ENCODE measurements around the gene PTPRU. TPM values are rescaled to one million over a fixed set of nuclear protein-coding genes. Genes with fewer than 3 reads are reported as not detected.
"Not testable (repeated sequence)": the region's sequence is repeated elsewhere in the genome, so short reads cannot be mapped to it uniquely, and the experiment has no call there.

Gene PTPRU
- total and polyA plus RNA-seq, 4 donors: 1.6 to 15.1 (median 6.0) TPM

- no peak for TF ChIP-seq REST (IDR thresholded peaks at IDR 0.05)
- no peak for TF ChIP-seq FOXA1 (IDR thresholded peaks at IDR 0.05)
- TF ChIP-seq SP1 (IDR thresholded peaks at IDR 0.05): no peak
Measured at GRCh38 chr1:29233693-29234092, 2.6 kb upstream of the PTPRU start (continued).

- Histone ChIP-seq H3K27ac (ENCODE audit: low read depth in 1 of 2, low read length in 2 of 2) (no peak overlapping the region), H3K9ac (ENCODE audit: low read depth in 1 of 2, low read length in 2 of 2) (no peak overlapping the region), H3K36me3 (ENCODE audit: control insufficient read depth in 4 of 4, insufficient read depth in 3 of 4, low read depth in 1 of 4, low read length in 3 of 4) (no peaks in the 10 kb centered on the region), H3K9me3 (ENCODE audit: control insufficient read depth in 4 of 4, low read length in 3 of 4) (no peaks in the 10 kb centered on the region), H3K27me3 (ENCODE audit: control insufficient read depth in 4 of 4, insufficient read depth in 4 of 4, low read length in 3 of 4) (no peaks in the 10 kb centered on the region), H3K4me1 (ENCODE audit: control insufficient read depth in 4 of 4, insufficient read depth in 4 of 4, low read length in 3 of 4) (peaks cover 6 to 41% (median 30%) of the 10 kb centered on the region in 4 donors), H3K4me3 (ENCODE audit: low read depth in 1 of 3, low read length in 3 of 3) (no peak overlapping the region)
- TF ChIP-seq FOXA2 (IDR thresholded peaks at IDR 0.05) (no peak), MAX (IDR thresholded peaks at IDR 0.05) (no peak), EGR1 (IDR thresholded peaks at IDR 0.05; ENCODE audit: low read depth in 2 of 2) (no peak), GABPA (IDR thresholded peaks at IDR 0.05 in 1 of 2, conservative IDR thresholded peaks at IDR 0.05 in 1 of 2) (no peak), JUND (IDR thresholded peaks at IDR 0.05) (no peak), ZBTB33 (IDR thresholded peaks at IDR 0.05) (no peak), FOXA1 (IDR thresholded peaks at IDR 0.05) (no peak), NR2F2 (IDR thresholded peaks at IDR 0.05) (no peak), ATF3 (IDR thresholded peaks at IDR 0.05) (no peak), YY1 (IDR thresholded peaks at IDR 0.05) (no peak), RXRA (IDR thresholded peaks at IDR 0.05) (no peak), HNF4G (IDR thresholded peaks at IDR 0.05) (no peak), HNF4A (conservative IDR thresholded peaks at IDR 0.05) (no peak), RAD21 (IDR thresholded peaks at IDR 0.05) (no peak)
- WGBS: 85% methylated on average over 1 of the region's 1 CpG
- no peak for DNase-seq (ENCODE audit: low spot score)
Measured at GRCh38 chr1:29234471-29234870, 1.9 kb upstream of the PTPRU start.

- 87% methylated on average over 9 of the region's 9 CpGs for WGBS
- not testable (repeated sequence) for H3K9me3 ChIP-seq (ENCODE audit: control insufficient read depth in 4 of 4, low read length in 3 of 4); H3K27ac ChIP-seq (ENCODE audit: low read depth in 1 of 2, low read length in 2 of 2); DNase-seq (ENCODE audit: low spot score); H3K4me3 ChIP-seq (ENCODE audit: low read depth in 1 of 3, low read length in 3 of 3); H3K9ac ChIP-seq (ENCODE audit: low read depth in 1 of 2, low read length in 2 of 2); H3K36me3 ChIP-seq (ENCODE audit: control insufficient read depth in 4 of 4, insufficient read depth in 3 of 4, low read depth in 1 of 4, low read length in 3 of 4); H3K27me3 ChIP-seq (ENCODE audit: control insufficient read depth in 4 of 4, insufficient read depth in 4 of 4, low read length in 3 of 4)
- peaks cover 6 to 38% (median 27%) of the 10 kb centered on the region in 4 donors for H3K4me1 ChIP-seq (ENCODE audit: control insufficient read depth in 4 of 4, insufficient read depth in 4 of 4, low read length in 3 of 4)
Measured at GRCh38 chr1:29234881-29235280, 1.4 kb upstream of the PTPRU start.
